Tibial nerve (tissue), 4 donors: ENCODE measurements around the gene P3H4.

Experiments
- EP300 ChIP-seq, 2 donors: sonication (generic); formaldehyde crosslinking; IDR thresholded peaks; one replicate each; pipeline ENCODE4 v1.6.1; 2017; ENCODE audit warnings: antibody characterized with exemption in 2 of 2, mild to moderate bottlenecking in 1 of 2
- TF ChIP-seq, protein P1 (sequence below), 5 experiments: fragments of 200-600 bp in 3 of 5; fragments of 450-650 bp in 2 of 5; sonication (generic) in 3 of 5; IDR thresholded peaks; one replicate each; pipeline ENCODE4 v1.5.1; 2016 to 2019; ENCODE audit warnings: antibody characterized with exemption in 5 of 5, mild to moderate bottlenecking in 3 of 5, moderate library complexity in 2 of 5

DNA sequence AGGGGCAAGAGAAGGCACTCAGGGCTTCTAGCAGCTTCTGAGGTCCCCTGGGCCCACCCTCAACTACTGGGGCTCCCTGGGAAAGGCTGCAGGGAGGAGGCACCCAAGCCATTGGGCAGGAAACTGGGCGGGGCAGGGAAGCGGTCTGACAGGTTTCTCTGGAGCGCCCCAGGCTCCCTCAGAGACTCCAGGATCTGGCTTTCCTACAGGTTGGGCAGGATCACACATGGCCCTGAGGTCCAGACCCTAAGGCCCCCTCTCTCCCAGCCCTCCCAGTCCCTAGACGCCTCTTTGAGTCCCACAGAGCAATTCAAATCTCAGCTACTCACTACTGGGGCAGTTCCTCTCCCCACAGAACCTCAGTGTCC is 39.5 kb downstream of the P3H4 start:
- TF ChIP-seq, protein P1, sequence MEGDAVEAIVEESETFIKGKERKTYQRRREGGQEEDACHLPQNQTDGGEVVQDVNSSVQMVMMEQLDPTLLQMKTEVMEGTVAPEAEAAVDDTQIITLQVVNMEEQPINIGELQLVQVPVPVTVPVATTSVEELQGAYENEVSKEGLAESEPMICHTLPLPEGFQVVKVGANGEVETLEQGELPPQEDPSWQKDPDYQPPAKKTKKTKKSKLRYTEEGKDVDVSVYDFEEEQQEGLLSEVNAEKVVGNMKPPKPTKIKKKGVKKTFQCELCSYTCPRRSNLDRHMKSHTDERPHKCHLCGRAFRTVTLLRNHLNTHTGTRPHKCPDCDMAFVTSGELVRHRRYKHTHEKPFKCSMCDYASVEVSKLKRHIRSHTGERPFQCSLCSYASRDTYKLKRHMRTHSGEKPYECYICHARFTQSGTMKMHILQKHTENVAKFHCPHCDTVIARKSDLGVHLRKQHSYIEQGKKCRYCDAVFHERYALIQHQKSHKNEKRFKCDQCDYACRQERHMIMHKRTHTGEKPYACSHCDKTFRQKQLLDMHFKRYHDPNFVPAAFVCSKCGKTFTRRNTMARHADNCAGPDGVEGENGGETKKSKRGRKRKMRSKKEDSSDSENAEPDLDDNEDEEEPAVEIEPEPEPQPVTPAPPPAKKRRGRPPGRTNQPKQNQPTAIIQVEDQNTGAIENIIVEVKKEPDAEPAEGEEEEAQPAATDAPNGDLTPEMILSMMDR (IDR thresholded peaks at IDR 0.05): no peak
- no peak for TF ChIP-seq EP300 (IDR thresholded peaks at IDR 0.05)
